Hematopoietic multipotent progenitor cell treated with erythropoietin and hydrocortisone succinate and interleukin-3 and kit ligand, for 17 days (in vitro differentiated cells): ENCODE measurements around the gene NIPAL3.

Experiments
- DNase-seq: peaks from one replicate; pipeline ENCODE4 v3.0.0-alpha.2; 2015; ENCODE audit warnings: low spot score

NIPAL3 gene

GRCh38 chr1:24390924-24391782, 24.4 kb upstream of the NIPAL3 start:
- peak; percentile 53 for DNase-seq

GRCh38 chr1:24391882-24392603, 23.6 kb upstream of the NIPAL3 start:
- no peak for DNase-seq

- DNase-seq = no peak
These were observed 23.0 kb upstream of the NIPAL3 start for GRCh38 chr1:24392604-24392946.

GRCh38 chr1:24392982-24393650, 22.5 kb upstream of the NIPAL3 start:
- DNase-seq = no peak

GRCh38 chr1:24393892-24394291, 21.7 kb upstream of the NIPAL3 start:
- DNase-seq = no peak

DNA sequence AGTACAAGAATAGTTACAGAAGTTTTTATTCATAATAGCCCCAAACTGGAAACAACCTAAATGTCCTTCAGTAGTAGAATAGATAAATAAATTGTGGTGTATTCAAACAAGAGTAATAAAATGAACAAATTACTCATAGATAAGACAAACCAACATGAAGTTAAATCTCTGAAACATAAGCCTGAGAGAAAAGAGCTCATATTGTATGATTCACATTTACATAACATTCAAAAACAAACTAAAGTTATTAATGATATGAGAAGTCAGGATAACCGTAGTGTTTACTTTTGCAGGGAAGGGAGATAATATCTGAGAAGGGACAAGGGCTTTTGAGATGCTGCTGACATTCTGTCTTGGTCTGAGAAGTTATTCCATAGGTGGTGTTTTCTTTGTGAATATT, 15.5 kb upstream of the NIPAL3 start:
- DNase-seq = no peak

- no peak for DNase-seq
These were observed 11.8 kb upstream of the NIPAL3 start for GRCh38 chr1:24403806-24404205.

DNA sequence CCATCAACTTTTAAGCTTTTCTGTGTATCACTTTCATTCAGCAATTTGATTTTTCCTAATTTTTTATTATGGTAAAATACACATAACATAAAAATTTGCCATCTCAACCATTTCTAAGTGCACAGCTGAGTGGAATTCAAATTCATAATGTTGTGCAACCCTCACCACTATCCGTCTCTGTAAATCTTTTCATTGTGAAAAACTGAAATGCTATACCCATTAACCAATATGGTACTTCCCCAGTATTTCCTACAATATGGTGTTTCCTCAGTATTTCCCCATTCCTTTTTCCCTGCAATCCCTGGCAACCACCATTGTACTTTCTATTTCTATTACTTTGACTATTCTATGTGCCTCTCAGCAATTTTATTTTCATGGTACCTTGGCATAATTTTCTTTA, 8.8 kb upstream of the NIPAL3 start:
- DNase-seq = no peak

DNA sequence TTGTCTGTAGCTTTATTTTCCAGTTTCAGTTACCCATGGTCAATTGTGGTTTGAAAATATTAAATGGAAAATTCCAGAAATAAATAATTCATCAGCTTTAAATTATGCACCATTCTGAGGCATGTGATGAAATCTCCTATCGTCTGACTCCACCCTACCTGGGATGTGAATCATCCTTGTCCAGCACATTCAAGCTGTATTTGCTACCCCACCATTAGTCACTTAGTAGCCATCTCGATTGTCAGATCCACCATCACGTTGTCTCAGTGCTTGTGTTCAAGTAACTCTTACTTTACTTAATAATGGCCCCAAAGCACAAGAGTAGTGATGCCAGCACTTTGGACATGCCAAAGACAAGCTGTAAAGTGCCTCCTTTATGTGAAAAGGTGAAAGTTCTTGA, 6.1 kb upstream of the NIPAL3 start:
- DNase-seq = no peak

GRCh38 chr1:24410750-24411149, 4.9 kb upstream of the NIPAL3 start:
- no peak for DNase-seq

DNA sequence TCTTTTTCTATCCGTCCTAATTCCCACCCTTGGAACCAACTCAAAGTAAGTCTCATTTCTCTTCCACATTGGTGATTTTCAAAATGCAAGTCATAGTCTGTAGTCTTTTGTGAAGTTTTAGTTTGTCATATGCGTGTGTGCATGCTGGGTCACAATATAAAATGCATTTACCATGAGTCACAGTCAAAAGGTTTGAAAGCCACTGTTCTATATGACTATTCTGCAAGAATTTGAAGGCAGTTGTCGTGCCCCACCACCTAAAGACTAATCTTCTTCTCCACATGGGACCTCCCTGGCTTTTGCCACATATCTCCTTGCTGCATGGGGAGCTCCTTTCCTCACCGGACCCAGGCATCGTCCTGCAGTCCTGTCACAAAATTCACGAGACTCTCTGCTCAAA, 3.6 kb upstream of the NIPAL3 start:
- no peak for DNase-seq

- DNase-seq = no peak
These were observed 3.2 kb upstream of the NIPAL3 start for GRCh38 chr1:24412408-24412807.

DNA sequence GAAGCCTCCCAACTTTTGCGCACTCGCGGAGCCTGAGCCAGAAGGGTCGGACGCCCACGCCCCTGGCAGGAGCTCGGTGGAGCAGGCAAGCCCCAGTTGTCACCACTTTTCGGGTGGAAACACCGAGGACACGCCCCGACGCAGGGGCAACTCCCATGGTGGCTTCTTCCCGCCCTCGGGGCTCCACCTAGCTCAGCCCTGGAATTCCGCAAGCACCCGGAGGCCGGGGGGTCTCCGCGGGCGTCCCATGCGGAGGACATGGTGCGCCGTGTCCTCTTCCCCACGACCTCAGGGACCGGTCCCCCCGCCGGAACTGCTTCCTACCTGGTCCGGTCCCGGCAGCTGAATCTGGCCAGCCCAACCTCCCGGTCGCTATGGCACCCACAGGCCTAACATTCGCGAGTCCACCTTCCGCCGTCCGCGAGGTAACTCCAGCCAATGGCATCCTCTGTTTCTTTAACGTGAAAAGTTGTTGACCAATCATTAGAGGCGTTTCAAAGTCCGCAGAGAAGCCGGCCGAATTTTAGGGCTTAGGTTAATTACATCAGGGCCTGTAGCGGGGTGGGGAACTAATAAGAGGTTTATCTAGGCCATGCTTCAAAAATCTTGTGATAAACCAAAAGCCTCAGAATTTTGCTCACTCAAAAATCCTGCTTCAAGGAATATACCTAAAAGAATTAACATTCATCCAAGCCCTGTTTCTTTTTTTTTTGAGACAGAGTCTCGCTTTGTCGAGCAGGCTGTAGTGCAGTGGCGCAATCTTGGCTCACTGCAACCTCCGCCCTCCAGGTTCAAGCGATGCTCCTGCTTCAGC, 2.0 kb upstream of the NIPAL3 start, which contains the start of gene STPG1:
Gene STPG1, minus strand, starts transcription at position 433 of the 814 bp plus-strand sequence. CDS start 12,394 bp downstream, outside the sequence.
- DNase-seq = peak; percentile 91

- DNase-seq = no peak
These were observed 748 bp upstream of the NIPAL3 start for GRCh38 chr1:24414775-24415333.

DNA sequence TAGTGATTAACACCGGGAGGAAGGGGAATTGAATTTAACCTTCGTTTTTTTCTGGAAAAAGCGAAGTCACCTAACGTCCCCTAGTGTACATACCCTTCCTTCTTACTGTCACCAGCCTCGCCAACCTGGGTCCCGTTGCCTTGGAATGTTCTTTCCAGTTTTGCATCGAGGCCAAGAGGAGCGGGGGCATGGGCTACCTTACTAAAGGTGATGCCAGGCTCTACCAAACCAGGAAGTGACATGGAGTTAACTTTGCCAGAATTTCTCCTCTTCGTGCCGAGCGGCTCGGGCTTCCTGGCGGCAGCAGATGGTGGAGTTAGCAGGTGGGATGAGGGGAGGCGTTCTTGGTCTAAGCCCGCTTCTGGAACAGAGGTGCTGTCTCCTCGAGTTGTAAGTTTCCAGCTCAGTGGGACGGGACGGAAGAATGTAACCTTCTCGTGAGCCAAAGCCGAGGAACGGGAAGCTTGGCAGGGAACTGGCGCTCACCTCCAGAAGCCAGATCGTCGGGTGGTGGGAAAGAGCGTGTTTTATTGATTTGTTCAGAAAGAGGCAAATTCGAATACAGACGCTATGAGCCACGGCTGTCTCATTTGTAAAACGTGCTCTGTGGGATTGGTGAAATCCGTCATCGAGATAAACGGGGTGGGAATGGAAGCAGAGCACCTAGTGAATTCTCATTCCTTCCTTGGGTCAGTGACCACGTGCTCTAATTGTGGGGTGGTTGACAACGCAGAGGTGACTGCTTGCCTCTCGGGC, 486 bp downstream of the NIPAL3 start:
- DNase-seq = peak; percentile 24

GRCh38 chr1:24416666-24417391, 1.2 kb downstream of the NIPAL3 start:
- DNase-seq = peak; percentile 59

DNA sequence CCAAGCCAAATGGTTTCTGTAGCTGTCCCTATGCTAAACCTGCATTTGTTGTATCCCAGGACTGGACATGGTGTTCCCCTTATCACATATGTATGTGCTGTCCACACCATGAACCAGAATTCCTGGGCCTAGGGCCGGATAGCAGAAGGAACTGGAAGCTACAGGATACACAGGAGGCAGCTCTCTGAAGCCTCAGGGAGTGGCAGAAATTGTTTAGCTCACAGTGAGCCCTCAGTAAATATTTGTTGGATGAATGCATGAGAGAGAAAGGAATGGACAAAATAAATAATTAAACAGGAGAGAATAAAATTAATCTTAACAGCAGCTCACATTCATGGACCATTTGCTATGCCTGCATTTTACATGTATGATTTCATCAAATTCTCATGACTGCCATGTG, 2.1 kb downstream of the NIPAL3 start:
- DNase-seq = no peak

- DNase-seq = no peak
These were observed 3.5 kb downstream of the NIPAL3 start for GRCh38 chr1:24418898-24419628.

DNA sequence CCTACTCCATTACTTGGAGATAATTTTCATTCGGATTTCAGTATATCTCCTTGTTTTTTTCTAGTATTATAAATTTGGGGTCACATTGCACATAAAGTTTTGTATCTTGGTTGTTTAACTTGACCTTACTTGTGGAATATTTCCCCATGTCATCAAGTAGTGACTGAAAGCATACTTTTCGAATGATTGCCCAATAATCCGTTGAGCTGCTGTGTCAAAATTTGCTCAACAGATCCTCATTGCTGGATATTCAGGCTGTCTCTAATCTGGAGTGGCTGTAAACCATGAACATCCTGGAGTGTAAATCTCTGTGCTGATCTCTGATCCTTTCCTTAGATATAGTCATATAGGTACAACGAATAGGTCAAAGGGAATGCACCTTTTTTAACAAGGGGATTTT, 4.9 kb downstream of the NIPAL3 start:
- DNase-seq = no peak

GRCh38 chr1:24421502-24421901, 5.9 kb downstream of the NIPAL3 start:
- DNase-seq = no peak
